Measurements from ENCODE around the gene SLC25A44. TPM values are rescaled to one million over a fixed set of nuclear protein-coding genes. Genes with fewer than 3 reads are reported as not detected.

Gene SLC25A44
- 31.9 and 33.2 TPM in 2 replicates for total RNA-seq (2014; rRNA removed; shearing (Covaris generic))

GRCh38 chr1:156193488-156194299, at the start of gene SLC25A44:
SLC25A44 (plus strand) TSS chr1:156194104; CDS start chr1:156199848, 5,744 bp downstream.
- Histone ChIP-seq H3K36me3 (replicated peaks; ENCODE audit: control insufficient read depth, insufficient read depth, low read length) (peaks cover 5% of the 10 kb centered on the region), H3K27me3 (ENCODE audit: control insufficient read depth, insufficient read depth, low read length) (no peaks in the 10 kb centered on the region), H3K4me3 (ENCODE audit: insufficient read depth, low read depth, low read length) (peak within 1 kb of the TSS; percentile 75)
- peak; percentile 97 for DNase-seq

- Histone ChIP-seq H3K4me3 (ENCODE audit: insufficient read depth, low read depth, low read length) (no peak overlapping the region), H3K36me3 (replicated peaks; ENCODE audit: control insufficient read depth, insufficient read depth, low read length) (no peaks in the 10 kb centered on the region), H3K27me3 (ENCODE audit: control insufficient read depth, insufficient read depth, low read length) (no peaks in the 10 kb centered on the region)
- no peak for DNase-seq
These were observed 49.2 kb upstream of the SLC25A44 start for GRCh38 chr1:156144742-156145141.

GRCh38 chr1:156145650-156146019, 48.3 kb upstream of the SLC25A44 start:
- DNase-seq, result no peak
- Histone ChIP-seq H3K27me3 (ENCODE audit: control insufficient read depth, insufficient read depth, low read length) (no peaks in the 10 kb centered on the region), H3K36me3 (replicated peaks; ENCODE audit: control insufficient read depth, insufficient read depth, low read length) (no peaks in the 10 kb centered on the region), H3K4me3 (ENCODE audit: insufficient read depth, low read depth, low read length) (no peak overlapping the region)

- peak; percentile 78 for DNase-seq
- no peaks in the 10 kb centered on the region for H3K36me3 ChIP-seq (replicated peaks; ENCODE audit: control insufficient read depth, insufficient read depth, low read length)
These were observed 47.7 kb upstream of the SLC25A44 start for GRCh38 chr1:156146020-156146768.

GRCh38 chr1:156146769-156147405, 47.0 kb upstream of the SLC25A44 start:
- no peak for DNase-seq
- no peaks in the 10 kb centered on the region for H3K36me3 ChIP-seq (replicated peaks; ENCODE audit: control insufficient read depth, insufficient read depth, low read length)
- H3K27me3 ChIP-seq (ENCODE audit: control insufficient read depth, insufficient read depth, low read length), result no peaks in the 10 kb centered on the region
- no peak overlapping the region for H3K4me3 ChIP-seq (ENCODE audit: insufficient read depth, low read depth, low read length)

More at GRCh38 chr1:156146020-156146768, 47.7 kb upstream of the SLC25A44 start:
- H3K4me3 ChIP-seq (ENCODE audit: insufficient read depth, low read depth, low read length), result no peak overlapping the region; the same call in 1 of the 2 replicates
- no peaks in the 10 kb centered on the region for H3K27me3 ChIP-seq (ENCODE audit: control insufficient read depth, insufficient read depth, low read length)

- H3K36me3 ChIP-seq (replicated peaks; ENCODE audit: control insufficient read depth, insufficient read depth, low read length), result no peaks in the 10 kb centered on the region
- no peak overlapping the region for H3K4me3 ChIP-seq (ENCODE audit: insufficient read depth, low read depth, low read length)
- no peak for DNase-seq
- H3K27me3 ChIP-seq (ENCODE audit: control insufficient read depth, insufficient read depth, low read length), result no peaks in the 10 kb centered on the region
These were observed 45.7 kb upstream of the SLC25A44 start for GRCh38 chr1:156148216-156148615.

- Histone ChIP-seq H3K4me3 (ENCODE audit: insufficient read depth, low read depth, low read length) (peak overlapping the region; percentile 10; the same call in 1 of the 2 replicates), H3K36me3 (replicated peaks; ENCODE audit: control insufficient read depth, insufficient read depth, low read length) (no peaks in the 10 kb centered on the region), H3K27me3 (ENCODE audit: control insufficient read depth, insufficient read depth, low read length) (no peaks in the 10 kb centered on the region)
- peak; percentile 95 for DNase-seq
These were observed 44.3 kb upstream of the SLC25A44 start for GRCh38 chr1:156149374-156150332.

GRCh38 chr1:156150333-156151011, 43.4 kb upstream of the SLC25A44 start:
- DNase-seq, result peak; percentile 54
- 0 out of 2 replicates have a peak overlapping the region, but pooled peaks have one; percentile 10 for H3K4me3 ChIP-seq (ENCODE audit: insufficient read depth, low read depth, low read length)

GRCh38 chr1:156151093-156151688, 42.7 kb upstream of the SLC25A44 start:
- Histone ChIP-seq H3K4me3 (ENCODE audit: insufficient read depth, low read depth, low read length) (no peak overlapping the region), H3K27me3 (ENCODE audit: control insufficient read depth, insufficient read depth, low read length) (no peaks in the 10 kb centered on the region), H3K36me3 (replicated peaks; ENCODE audit: control insufficient read depth, insufficient read depth, low read length) (no peaks in the 10 kb centered on the region)
- DNase-seq, result no peak

More at GRCh38 chr1:156150333-156151011, 43.4 kb upstream of the SLC25A44 start:
- no peaks in the 10 kb centered on the region for H3K27me3 ChIP-seq (ENCODE audit: control insufficient read depth, insufficient read depth, low read length)
- no peaks in the 10 kb centered on the region for H3K36me3 ChIP-seq (replicated peaks; ENCODE audit: control insufficient read depth, insufficient read depth, low read length)

- Histone ChIP-seq H3K27me3 (ENCODE audit: control insufficient read depth, insufficient read depth, low read length) (no peaks in the 10 kb centered on the region), H3K4me3 (ENCODE audit: insufficient read depth, low read depth, low read length) (no peak overlapping the region), H3K36me3 (replicated peaks; ENCODE audit: control insufficient read depth, insufficient read depth, low read length) (no peaks in the 10 kb centered on the region)
- DNase-seq, result no peak
These were observed 41.3 kb upstream of the SLC25A44 start for GRCh38 chr1:156152628-156153027.

GRCh38 chr1:156153362-156153761, 40.5 kb upstream of the SLC25A44 start, which contains the start of gene SEMA4A:
SEMA4A (plus strand) TSS chr1:156153585; CDS start chr1:156154579, 994 bp downstream.
- Histone ChIP-seq H3K36me3 (replicated peaks; ENCODE audit: control insufficient read depth, insufficient read depth, low read length) (no peaks in the 10 kb centered on the region), H3K4me3 (ENCODE audit: insufficient read depth, low read depth, low read length) (no peak within 1 kb of the TSS), H3K27me3 (ENCODE audit: control insufficient read depth, insufficient read depth, low read length) (no peaks in the 10 kb centered on the region)
- DNase-seq, result peak; percentile 56

- DNase-seq, result no peak
- Histone ChIP-seq H3K27me3 (ENCODE audit: control insufficient read depth, insufficient read depth, low read length) (no peaks in the 10 kb centered on the region), H3K36me3 (replicated peaks; ENCODE audit: control insufficient read depth, insufficient read depth, low read length) (no peaks in the 10 kb centered on the region), H3K4me3 (ENCODE audit: insufficient read depth, low read depth, low read length) (no peak overlapping the region)
These were observed 39.6 kb upstream of the SLC25A44 start for GRCh38 chr1:156154317-156154749.

Data from H7 (cell line).